Adrenal gland (tissue), 5 donors: ENCODE data around the gene PPOX.

Experiments used
- CTCF ChIP-seq, 6 experiments: fragments of 450-650 bp in 4 of 6; fragments of 200-600 bp in 2 of 6; sonication (generic) in 1 of 6; IDR thresholded peaks; 1 replicate in 5 of 6; 2 replicates in 1 of 6; pipeline versions ENCODE4 v1.5.1 to v1.8.0; 2016 to 2021; ENCODE audit warnings: antibody characterized with exemption in 6 of 6, mild to moderate bottlenecking in 2 of 6, moderate library complexity in 1 of 6
- POLR2A ChIP-seq, 2 donors: fragments of 450-650 bp; IDR thresholded peaks; one replicate each; pipeline ENCODE4 v1.6.1; 2017; ENCODE audit warnings: antibody characterized with exemption in 2 of 2, mild to moderate bottlenecking in 2 of 2, moderate library complexity in 1 of 2
- donor health status: DM: no; HTN: no; CAD: no.

GRCh38 chr1:161200421-161200991 lies 34.3 kb downstream of the PPOX start:
- no peak for TF ChIP-seq CTCF (IDR thresholded peaks at IDR 0.05)
- no peak for TF ChIP-seq POLR2A (IDR thresholded peaks at IDR 0.05)
